SJSA1 (cell line): ENCODE data around the gene CENPV. TPM values are rescaled to one million over a fixed set of nuclear protein-coding genes. Genes with fewer than 3 reads are reported as not detected.
"Not testable (repeated sequence)": the region's sequence is repeated elsewhere in the genome, so short reads cannot be mapped to it uniquely, and the experiment has no call there.

Experiments
- DNase-seq, 2 experiments: peaks; one replicate each; pipeline ENCODE4 v3.0.0-alpha.2; 2015 to 2020; ENCODE audit warnings: low spot score in 2 of 2, low read depth in 1 of 2
- H3K27ac ChIP-seq: fragments of 250-450 bp; sonication (Bioruptor Pico); 2 replicates; pipeline ENCODE4 v1.5.1; 2020; ENCODE audit warnings: mild to moderate bottlenecking, moderate library complexity
- H3K27me3 ChIP-seq: fragments of 250-450 bp; sonication (Bioruptor Pico); replicated peaks from 2 replicates; pipeline ENCODE4 v1.5.1; 2020; ENCODE audit warnings: mild to moderate bottlenecking, moderate library complexity
- H3K36me3 ChIP-seq: fragments of 250-450 bp; sonication (Bioruptor Pico); 2 replicates; pipeline ENCODE4 v1.5.1; 2020; ENCODE audit warnings: mild to moderate bottlenecking
- H3K4me1 ChIP-seq: fragments of 250-450 bp; sonication (Bioruptor Pico); replicated peaks from 2 replicates; pipeline ENCODE4 v1.6.1; 2021; ENCODE audit warnings: mild to moderate bottlenecking
- H3K4me3 ChIP-seq: fragments of 250-450 bp; sonication (Bioruptor Pico); 2 replicates; pipeline ENCODE4 v1.5.1; 2020; ENCODE audit warnings: mild to moderate bottlenecking
- H3K9me3 ChIP-seq: fragments of 250-450 bp; sonication (Bioruptor Pico); replicated peaks from 2 replicates; pipeline ENCODE4 v1.5.1; 2020; ENCODE audit warnings: mild to moderate bottlenecking
- total RNA-seq: library from RNA; depleted of rRNA; stranded (reverse); fragments of >200 nt; shearing (Covaris generic); gene quantifications from 2 replicates; pipeline ENCODE4 v1.2.3, GENCODE V29; 2014; rRNA removed

CENPV gene
- 48.3 and 66.0 TPM in 2 replicates for total RNA-seq

- peak; percentile 5 to 44 for DNase-seq
- H3K27ac ChIP-seq = peak within 1 kb of the TSS; percentile 16; the same call in 1 of the 2 replicates
- H3K27me3 ChIP-seq = no peaks in the 10 kb centered on the region
- H3K36me3 ChIP-seq = peaks cover 10% of the 10 kb centered on the region
- H3K9me3 ChIP-seq = no peaks in the 10 kb centered on the region; the same call in 1 of the 2 replicates
- H3K4me3 ChIP-seq = peak within 1 kb of the TSS; percentile 94
- H3K4me1 ChIP-seq = peaks cover 18% of the 10 kb centered on the region
Measured at GRCh38 chr17:16353317-16354174, at the start of gene CENPV. Gene CENPV, minus strand, starts transcription at chr17:16353469. Its CDS starts 33 bp downstream, at chr17:16353436.

- H3K9me3 ChIP-seq = no peaks in the 10 kb centered on the region
- no peaks in the 10 kb centered on the region for H3K27me3 ChIP-seq
- H3K4me1 ChIP-seq = no peaks in the 10 kb centered on the region
- DNase-seq = no peak
- no peak overlapping the region for H3K4me3 ChIP-seq
- H3K27ac ChIP-seq = no peak overlapping the region
- H3K36me3 ChIP-seq = no peaks in the 10 kb centered on the region
Measured at GRCh38 chr17:16398270-16399267, 45.3 kb upstream of the CENPV start.

- H3K9me3 ChIP-seq, H3K27ac ChIP-seq, H3K36me3 ChIP-seq, DNase-seq, H3K27me3 ChIP-seq, H3K4me1 ChIP-seq, H3K4me3 ChIP-seq: not testable (repeated sequence)
Measured at GRCh38 chr17:16396693-16397092, 43.4 kb upstream of the CENPV start.

- not testable (repeated sequence) for H3K36me3 ChIP-seq, H3K4me3 ChIP-seq, H3K4me1 ChIP-seq, H3K27ac ChIP-seq, H3K27me3 ChIP-seq, DNase-seq, H3K9me3 ChIP-seq
Measured at GRCh38 chr17:16395887-16396286, 42.6 kb upstream of the CENPV start.

GRCh38 chr17:16392491-16392890 is 39.2 kb upstream of the CENPV start:
- H3K4me3 ChIP-seq, H3K4me1 ChIP-seq, H3K27me3 ChIP-seq, H3K36me3 ChIP-seq, H3K9me3 ChIP-seq, H3K27ac ChIP-seq, DNase-seq: not testable (repeated sequence)

GRCh38 chr17:16391451-16391850 is 38.2 kb upstream of the CENPV start:
- H3K27me3 ChIP-seq = no peaks in the 10 kb centered on the region
- H3K27ac ChIP-seq = no peak overlapping the region
- no peaks in the 10 kb centered on the region for H3K36me3 ChIP-seq
- no peaks in the 10 kb centered on the region for H3K9me3 ChIP-seq
- DNase-seq = no peak
- H3K4me3 ChIP-seq = no peak overlapping the region
- no peaks in the 10 kb centered on the region for H3K4me1 ChIP-seq

GRCh38 chr17:16386126-16386507 is 32.8 kb upstream of the CENPV start:
- H3K9me3 ChIP-seq, H3K27me3 ChIP-seq, DNase-seq, H3K4me1 ChIP-seq, H3K27ac ChIP-seq: not testable (repeated sequence)
- Histone ChIP-seq H3K4me3 (peak overlapping the region; percentile 40), H3K36me3 (peaks cover 25% of the 10 kb centered on the region)

- Histone ChIP-seq H3K27me3 (no peaks in the 10 kb centered on the region), H3K9me3 (no peaks in the 10 kb centered on the region), H3K27ac (no peak overlapping the region), H3K36me3 (peaks cover 25% of the 10 kb centered on the region), H3K4me3 (no peak overlapping the region), H3K4me1 (peaks cover 11% of the 10 kb centered on the region)
- DNase-seq = no peak
Measured at GRCh38 chr17:16384557-16384956, 31.3 kb upstream of the CENPV start.

- no peaks in the 10 kb centered on the region for H3K9me3 ChIP-seq
- H3K36me3 ChIP-seq = peaks cover 25% of the 10 kb centered on the region
- H3K27me3 ChIP-seq = no peaks in the 10 kb centered on the region
- no peak for DNase-seq
- no peak overlapping the region for H3K4me3 ChIP-seq
- H3K4me1 ChIP-seq = peaks cover 11% of the 10 kb centered on the region
- no peak overlapping the region for H3K27ac ChIP-seq
Measured at GRCh38 chr17:16383772-16384287, 30.6 kb upstream of the CENPV start.

- Histone ChIP-seq H3K27ac (no peak overlapping the region), H3K4me1 (peaks cover 11% of the 10 kb centered on the region), H3K9me3 (no peaks in the 10 kb centered on the region), H3K36me3 (peaks cover 25% of the 10 kb centered on the region), H3K27me3 (no peaks in the 10 kb centered on the region), H3K4me3 (no peak overlapping the region)
- DNase-seq = no peak
Measured at GRCh38 chr17:16383216-16383615, 29.9 kb upstream of the CENPV start.

GRCh38 chr17:16381496-16381820 is 28.2 kb upstream of the CENPV start:
- H3K4me3 ChIP-seq = peak overlapping the region; percentile 69
- no peaks in the 10 kb centered on the region for H3K9me3 ChIP-seq
- DNase-seq = no peak
- peak overlapping the region; percentile 97 for H3K27ac ChIP-seq
- H3K27me3 ChIP-seq = no peaks in the 10 kb centered on the region
- peaks cover 25% of the 10 kb centered on the region for H3K36me3 ChIP-seq
- peaks cover 14% of the 10 kb centered on the region for H3K4me1 ChIP-seq

GRCh38 chr17:16380640-16381495 is 27.6 kb upstream of the CENPV start, which contains the start of gene UBB:
Gene UBB, plus strand, starts transcription at chr17:16381091. Its CDS starts 817 bp downstream, at chr17:16381908.
- Histone ChIP-seq H3K36me3 (peaks cover 25% of the 10 kb centered on the region), H3K4me1 (peaks cover 14% of the 10 kb centered on the region), H3K4me3 (peak within 1 kb of the TSS; percentile 69), H3K27me3 (no peaks in the 10 kb centered on the region), H3K9me3 (no peaks in the 10 kb centered on the region), H3K27ac (peak within 1 kb of the TSS; percentile 97)
- DNase-seq = peak; percentile 97

- Histone ChIP-seq H3K36me3 (peaks cover 25% of the 10 kb centered on the region), H3K9me3 (no peaks in the 10 kb centered on the region), H3K27ac (no peak overlapping the region), H3K27me3 (no peaks in the 10 kb centered on the region), H3K4me1 (peaks cover 14% of the 10 kb centered on the region), H3K4me3 (no peak overlapping the region)
- no peak for DNase-seq
Measured at GRCh38 chr17:16379654-16380053, 26.4 kb upstream of the CENPV start.
